HEK293T (cell line): Measurements from ENCODE around the gene MED22.

Source experiments
- CTCF ChIA-PET: fragments of 350-600 bp; formaldehyde crosslinking; extraction: SDS; loops from one replicate; lab custom pipeline; 2021; ENCODE audit warnings: antibody characterized with exemption, inconsistent platforms; lab: Yijun Ruan, JAX
- POLR2A ChIA-PET: fragments of 350-600 bp; formaldehyde crosslinking; extraction: SDS; loops from one replicate; lab custom pipeline; 2020; ENCODE audit warnings: antibody characterized with exemption, inconsistent platforms; lab: Yijun Ruan, JAX
- DNase-seq: peaks from one replicate; pipeline ENCODE4 v3.0.0; 2012; ENCODE audit warnings: mixed read lengths; ENCODE audit errors: extremely low spot score
- ARNT ChIP-seq: fragments of 450-650 bp; IDR thresholded peaks from 2 replicates; pipeline ENCODE4 v1.6.1; 2017; ENCODE audit warnings: mild to moderate bottlenecking
- BHLHE40 ChIP-seq: fragments of 450-650 bp; IDR thresholded peaks from 2 replicates; pipeline ENCODE4 v1.6.1; 2016; ENCODE audit warnings: mild to moderate bottlenecking, moderate library complexity, borderline replicate concordance
- CTBP1 ChIP-seq: fragments of 450-650 bp; IDR thresholded peaks from 2 replicates; pipeline ENCODE4 v1.6.1; 2016; ENCODE audit warnings: borderline replicate concordance
- ELF4 ChIP-seq: fragments of 450-650 bp; IDR thresholded peaks from 2 replicates; pipeline ENCODE4 v1.6.1; 2017; ENCODE audit warnings: antibody characterized with exemption
- FOXA1 ChIP-seq: fragments of 450-650 bp; IDR thresholded peaks from 2 replicates; pipeline ENCODE4 v1.6.1; 2016; ENCODE audit warnings: mild to moderate bottlenecking
- FOXK2 ChIP-seq: fragments of 450-650 bp; IDR thresholded peaks from 2 replicates; pipeline ENCODE4 v1.6.1; 2016; ENCODE audit warnings: mild to moderate bottlenecking
- FOXM1 ChIP-seq: fragments of 450-650 bp; IDR thresholded peaks from 2 replicates; pipeline ENCODE4 v1.6.1; 2017; ENCODE audit warnings: mild to moderate bottlenecking, borderline replicate concordance
- HDGF ChIP-seq: fragments of 450-650 bp; IDR thresholded peaks from 2 replicates; pipeline ENCODE4 v1.6.1; 2017; ENCODE audit warnings: antibody characterized with exemption, borderline replicate concordance
- L3MBTL2 ChIP-seq: fragments of 450-650 bp; conservative IDR thresholded peaks from 2 replicates; pipeline ENCODE4 v1.6.1; 2016; ENCODE audit warnings: mild to moderate bottlenecking
- LEF1 ChIP-seq: fragments of 450-650 bp; IDR thresholded peaks from 2 replicates; pipeline ENCODE4 v1.6.1; 2017; ENCODE audit warnings: mild to moderate bottlenecking, borderline replicate concordance
- NFRKB ChIP-seq: fragments of 450-650 bp; IDR thresholded peaks from 2 replicates; pipeline ENCODE4 v1.6.1; 2016; ENCODE audit warnings: mild to moderate bottlenecking, moderate library complexity
- PKNOX1 ChIP-seq: fragments of 450-650 bp; IDR thresholded peaks from 2 replicates; pipeline ENCODE4 v1.6.1; 2016
- SP1 ChIP-seq: fragments of 450-650 bp; IDR thresholded peaks from 2 replicates; pipeline ENCODE4 v1.6.1; 2017
- SUZ12 ChIP-seq: fragments of 450-650 bp; IDR thresholded peaks from 2 replicates; pipeline ENCODE4 v1.6.1; 2016; ENCODE audit warnings: mild to moderate bottlenecking
- TARDBP ChIP-seq: fragments of 450-650 bp; IDR thresholded peaks from 2 replicates; pipeline ENCODE4 v1.6.1; 2016
- ZNF384 ChIP-seq: fragments of 450-650 bp; IDR thresholded peaks from 2 replicates; pipeline ENCODE4 v1.6.1; 2016

Gene MED22

GRCh38 chr9:133359399-133360175 lies 11.7 kb upstream of the MED22 start:
- TF ChIP-seq SUZ12: no peak
- no peak for TF ChIP-seq FOXA1
- TF ChIP-seq NFRKB: no peak
- no peak for TF ChIP-seq HDGF
- TF ChIP-seq L3MBTL2: no peak
- no peak for TF ChIP-seq SP1
- no peak for TF ChIP-seq LEF1
- no peak for TF ChIP-seq ELF4
- no peak for TF ChIP-seq FOXK2
- TF ChIP-seq ARNT: no peak
- TF ChIP-seq FOXM1: no peak
- no peak for TF ChIP-seq TARDBP
- no peak for TF ChIP-seq CTBP1
- TF ChIP-seq ZNF384: no peak
- TF ChIP-seq BHLHE40: no peak
- TF ChIP-seq PKNOX1: no peak
- peak; percentile 57 for DNase-seq
- CTCF ChIA-PET: interaction anchor here (0.7 kb wide), 1 partner anchor 25 kb away, joined by 6 read pairs; no protein-coding TSS in a partner anchor
- POLR2A ChIA-PET: interaction anchor here (0.8 to 1.8 kb wide), 4 partner anchors 9 to 15 kb away, joined by 3 to 7 read pairs (median 4); partner anchors contain the start of genes MED22 and RPL7A

GRCh38 chr9:133357656-133358055 lies 9.7 kb upstream of the MED22 start:
- ChIA-PET CTCF (interaction anchor here (1.0 kb wide), 1 partner anchor 47 kb away, joined by 3 read pairs; no protein-coding TSS in a partner anchor), POLR2A (interaction anchor here (1.1 to 3.0 kb wide), 3 partner anchors 10 to 17 kb away, joined by 7 to 20 read pairs (median 12); partner anchors contain the start of genes MED22 and RPL7A)
- no peak for DNase-seq
- no peak for TF ChIP-seq NFRKB
- TF ChIP-seq ARNT: no peak
- no peak for TF ChIP-seq SUZ12
- no peak for TF ChIP-seq FOXA1
- TF ChIP-seq FOXM1: no peak

- CTCF ChIA-PET: interaction anchor here (1.0 kb wide), 1 partner anchor 48 kb away, joined by 3 read pairs; no protein-coding TSS in a partner anchor
- TF ChIP-seq HDGF (no peak), ZNF384 (no peak), SUZ12 (no peak), CTBP1 (no peak), FOXM1 (no peak), L3MBTL2 (no peak; the same call in 1 of the 2 replicates), SP1 (no peak), LEF1 (no peak)
- peak; percentile 86 for DNase-seq
- POLR2A ChIA-PET: interaction anchor here (0.7 to 3.0 kb wide), 12 partner anchors 8 to 61 kb away, joined by 3 to 20 read pairs (median 4); partner anchors contain the start of genes MED22, REXO4 and RPL7A
Observed at GRCh38 chr9:133356391-133357091, 8.6 kb upstream of the MED22 start, which contains the start of the genes SURF1 and SURF2. Gene SURF1, minus strand, starts transcription at chr9:133356487. Its CDS starts 34 bp downstream, at chr9:133356453. Gene SURF2, plus strand, starts transcription at chr9:133356550. Its CDS starts 43 bp downstream, at chr9:133356593.

- DNase-seq: no peak
- TF ChIP-seq TARDBP (no peak), FOXA1 (no peak), PKNOX1 (no peak), SUZ12 (no peak), BHLHE40 (no peak), FOXM1 (no peak), HDGF (no peak), NFRKB (no peak), LEF1 (no peak), ELF4 (no peak), ZNF384 (no peak), SP1 (no peak), CTBP1 (no peak), FOXK2 (no peak)
- POLR2A ChIA-PET: interaction anchor here (0.7 to 3.0 kb wide), 11 partner anchors 8 to 135 kb away, joined by 3 to 20 read pairs (median 4); partner anchors contain the start of genes MED22, REXO4 and RPL7A
- CTCF ChIA-PET: interaction anchor here (0.6 to 1.5 kb wide), 3 partner anchors 9 to 1989 kb away, joined by 3 to 4 read pairs (median 3); no protein-coding TSS in a partner anchor
Observed at GRCh38 chr9:133355881-133356357, 8.0 kb upstream of the MED22 start.

- POLR2A ChIA-PET: interaction anchor here (1.3 to 3.0 kb wide), 4 partner anchors 8 to 25 kb away, joined by 3 to 12 read pairs (median 6); no protein-coding TSS in a partner anchor
Observed at GRCh38 chr9:133354766-133355165, 6.8 kb upstream of the MED22 start.

More at GRCh38 chr9:133354766-133355165, 6.8 kb upstream of the MED22 start:
- CTCF ChIA-PET: interaction anchor here (1.5 kb wide), 1 partner anchor 13 kb away, joined by 4 read pairs; no protein-coding TSS in a partner anchor
- TF ChIP-seq PKNOX1 (no peak), HDGF (no peak), ELF4 (no peak), LEF1 (no peak), SUZ12 (no peak), FOXK2 (no peak), FOXA1 (no peak), BHLHE40 (no peak), TARDBP (no peak), CTBP1 (no peak), ZNF384 (no peak), FOXM1 (no peak), NFRKB (no peak), SP1 (no peak), ARNT (no peak), L3MBTL2 (no peak)
- no peak for DNase-seq
